Vagina (tissue), 2 donors: Measurements from ENCODE around the gene IFNL4.

Experiments
- CTCF ChIP-seq, 3 experiments: fragments of 450-650 bp in 2 of 3; fragments of 200-600 bp in 1 of 3; sonication (generic) in 1 of 3; IDR thresholded peaks; one replicate each; pipeline ENCODE4 v1.5.1; 2017 to 2019; ENCODE audit warnings: antibody characterized with exemption in 3 of 3, mild to moderate bottlenecking in 2 of 3, moderate library complexity in 2 of 3
- POLR2A ChIP-seq, 2 donors: fragments of 450-650 bp; IDR thresholded peaks; one replicate each; pipeline ENCODE4 v1.6.1; 2017; ENCODE audit warnings: antibody characterized with exemption in 2 of 2, mild to moderate bottlenecking in 2 of 2, moderate library complexity in 2 of 2
- POLR2AphosphoS5 ChIP-seq, 2 donors: sonication (generic); formaldehyde crosslinking; IDR thresholded peaks; one replicate each; pipeline ENCODE4 v1.9.0; 2017; ENCODE audit warnings: antibody characterized with exemption in 2 of 2, mild to moderate bottlenecking in 2 of 2, low read depth in 1 of 2; ENCODE audit not compliant: insufficient read depth in 1 of 2

- TF ChIP-seq CTCF (IDR thresholded peaks at IDR 0.05) = no peak
- no peak for TF ChIP-seq POLR2AphosphoS5 (IDR thresholded peaks at IDR 0.05; ENCODE audit: insufficient read depth in 1 of 2, low read depth in 1 of 2)
- TF ChIP-seq POLR2A (IDR thresholded peaks at IDR 0.05) = no peak
These were observed 36.8 kb downstream of the IFNL4 start for GRCh38 chr19:39211731-39212374.
